Measurements from ENCODE around the gene ROCK2. TPM values are rescaled to one million over a fixed set of nuclear protein-coding genes. Genes with fewer than 3 reads are reported as not detected.
A peak's percentile ranks its signal among the peaks of the same experiment; 100 is the strongest.

ROCK2 gene
- total and polyA plus RNA-seq, 2 of the 13 experiments (the other 11 are each of a cell fraction or from before 2014, with no cell fraction given) = 38.1 to 119 TPM

DNA sequence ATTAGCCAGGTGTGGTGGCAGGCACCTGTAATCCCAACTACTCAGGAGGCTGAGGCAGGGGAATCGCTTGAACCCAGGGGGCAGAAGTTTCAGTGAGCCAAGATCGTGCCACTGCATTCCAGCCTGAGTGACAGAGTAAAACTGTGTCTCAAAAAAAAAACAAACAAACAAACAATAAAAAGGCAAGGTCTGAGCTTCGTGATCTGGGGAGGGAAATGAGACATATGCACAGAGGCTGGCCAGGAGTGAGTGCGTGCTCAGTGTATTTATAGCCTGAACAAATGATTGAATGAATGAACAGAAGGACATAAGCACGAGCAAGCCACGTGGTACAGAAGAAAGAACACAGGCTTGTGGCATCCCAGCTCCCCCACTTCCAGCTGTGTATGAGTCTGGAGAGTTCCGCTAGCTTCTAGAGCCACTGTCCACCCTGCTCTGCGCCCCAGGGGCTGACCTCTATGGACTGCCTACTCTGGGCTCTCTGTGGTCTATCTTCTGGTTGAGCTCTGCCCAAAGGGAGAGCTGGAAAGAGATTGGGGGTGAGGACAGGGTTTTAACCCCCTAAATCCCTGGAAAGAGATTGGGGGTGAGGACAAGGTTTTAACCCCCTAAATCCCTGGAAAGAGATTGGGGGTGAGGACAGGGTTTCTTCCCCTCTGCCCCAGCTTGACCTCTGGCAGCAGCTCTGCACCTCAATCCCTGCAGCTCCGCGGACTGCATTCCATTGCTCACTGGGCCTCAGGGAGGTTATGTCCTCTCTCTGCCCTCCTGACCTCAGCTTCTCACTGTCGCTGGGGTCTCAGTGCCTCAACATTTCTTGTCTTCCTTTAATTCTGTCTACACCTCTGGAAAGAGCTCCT lies 11.0 kb upstream of the ROCK2 start (continued):
- TF ChIP-seq THAP8 (CRISPR knock-in tag; IDR thresholded peaks at IDR 0.05; ENCODE audit: borderline replicate concordance) (no peak), ZNF274 (CRISPR knock-in tag; IDR thresholded peaks at IDR 0.05) (no peak), NFKBIZ (CRISPR knock-in tag; IDR thresholded peaks at IDR 0.05) (no peak), ZNF460 (CRISPR knock-in tag; IDR thresholded peaks at IDR 0.05; ENCODE audit: borderline replicate concordance) (no peak), AGO1 (IDR thresholded peaks at IDR 0.05; ENCODE audit: low read depth, low read length, poor library complexity, severe bottlenecking) (no peak), ZSCAN31 (CRISPR knock-in tag; IDR thresholded peaks at IDR 0.05; ENCODE audit: low read depth) (no peak), HDAC6 (IDR thresholded peaks at IDR 0.05; ENCODE audit: low read depth, low read length) (no peak), PAXIP1 (CRISPR knock-in tag; conservative IDR thresholded peaks at IDR 0.05) (peak; percentile 67), ZNF34 (CRISPR knock-in tag; IDR thresholded peaks at IDR 0.05; ENCODE audit: borderline replicate concordance) (no peak), ZBTB21 (CRISPR knock-in tag; IDR thresholded peaks at IDR 0.05) (no peak), KMT2A (CRISPR knock-in tag; IDR thresholded peaks at IDR 0.05) (0 out of 2 replicates have a peak, but pooled peaks have one; percentile 15), KDM2A (CRISPR knock-in tag; IDR thresholded peaks at IDR 0.05; ENCODE audit: borderline replicate concordance, low read depth) (0 out of 2 replicates have a peak, but pooled peaks have one; percentile 11)
- TF ChIP-seq, protein P1, sequence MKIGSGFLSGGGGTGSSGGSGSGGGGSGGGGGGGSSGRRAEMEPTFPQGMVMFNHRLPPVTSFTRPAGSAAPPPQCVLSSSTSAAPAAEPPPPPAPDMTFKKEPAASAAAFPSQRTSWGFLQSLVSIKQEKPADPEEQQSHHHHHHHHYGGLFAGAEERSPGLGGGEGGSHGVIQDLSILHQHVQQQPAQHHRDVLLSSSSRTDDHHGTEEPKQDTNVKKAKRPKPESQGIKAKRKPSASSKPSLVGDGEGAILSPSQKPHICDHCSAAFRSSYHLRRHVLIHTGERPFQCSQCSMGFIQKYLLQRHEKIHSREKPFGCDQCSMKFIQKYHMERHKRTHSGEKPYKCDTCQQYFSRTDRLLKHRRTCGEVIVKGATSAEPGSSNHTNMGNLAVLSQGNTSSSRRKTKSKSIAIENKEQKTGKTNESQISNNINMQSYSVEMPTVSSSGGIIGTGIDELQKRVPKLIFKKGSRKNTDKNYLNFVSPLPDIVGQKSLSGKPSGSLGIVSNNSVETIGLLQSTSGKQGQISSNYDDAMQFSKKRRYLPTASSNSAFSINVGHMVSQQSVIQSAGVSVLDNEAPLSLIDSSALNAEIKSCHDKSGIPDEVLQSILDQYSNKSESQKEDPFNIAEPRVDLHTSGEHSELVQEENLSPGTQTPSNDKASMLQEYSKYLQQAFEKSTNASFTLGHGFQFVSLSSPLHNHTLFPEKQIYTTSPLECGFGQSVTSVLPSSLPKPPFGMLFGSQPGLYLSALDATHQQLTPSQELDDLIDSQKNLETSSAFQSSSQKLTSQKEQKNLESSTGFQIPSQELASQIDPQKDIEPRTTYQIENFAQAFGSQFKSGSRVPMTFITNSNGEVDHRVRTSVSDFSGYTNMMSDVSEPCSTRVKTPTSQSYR (CRISPR knock-in tag; IDR thresholded peaks at IDR 0.05; ENCODE audit: borderline replicate concordance) = peak; percentile 33; the same call in 1 of the 2 replicates
- TF ChIP-seq, protein P2, sequence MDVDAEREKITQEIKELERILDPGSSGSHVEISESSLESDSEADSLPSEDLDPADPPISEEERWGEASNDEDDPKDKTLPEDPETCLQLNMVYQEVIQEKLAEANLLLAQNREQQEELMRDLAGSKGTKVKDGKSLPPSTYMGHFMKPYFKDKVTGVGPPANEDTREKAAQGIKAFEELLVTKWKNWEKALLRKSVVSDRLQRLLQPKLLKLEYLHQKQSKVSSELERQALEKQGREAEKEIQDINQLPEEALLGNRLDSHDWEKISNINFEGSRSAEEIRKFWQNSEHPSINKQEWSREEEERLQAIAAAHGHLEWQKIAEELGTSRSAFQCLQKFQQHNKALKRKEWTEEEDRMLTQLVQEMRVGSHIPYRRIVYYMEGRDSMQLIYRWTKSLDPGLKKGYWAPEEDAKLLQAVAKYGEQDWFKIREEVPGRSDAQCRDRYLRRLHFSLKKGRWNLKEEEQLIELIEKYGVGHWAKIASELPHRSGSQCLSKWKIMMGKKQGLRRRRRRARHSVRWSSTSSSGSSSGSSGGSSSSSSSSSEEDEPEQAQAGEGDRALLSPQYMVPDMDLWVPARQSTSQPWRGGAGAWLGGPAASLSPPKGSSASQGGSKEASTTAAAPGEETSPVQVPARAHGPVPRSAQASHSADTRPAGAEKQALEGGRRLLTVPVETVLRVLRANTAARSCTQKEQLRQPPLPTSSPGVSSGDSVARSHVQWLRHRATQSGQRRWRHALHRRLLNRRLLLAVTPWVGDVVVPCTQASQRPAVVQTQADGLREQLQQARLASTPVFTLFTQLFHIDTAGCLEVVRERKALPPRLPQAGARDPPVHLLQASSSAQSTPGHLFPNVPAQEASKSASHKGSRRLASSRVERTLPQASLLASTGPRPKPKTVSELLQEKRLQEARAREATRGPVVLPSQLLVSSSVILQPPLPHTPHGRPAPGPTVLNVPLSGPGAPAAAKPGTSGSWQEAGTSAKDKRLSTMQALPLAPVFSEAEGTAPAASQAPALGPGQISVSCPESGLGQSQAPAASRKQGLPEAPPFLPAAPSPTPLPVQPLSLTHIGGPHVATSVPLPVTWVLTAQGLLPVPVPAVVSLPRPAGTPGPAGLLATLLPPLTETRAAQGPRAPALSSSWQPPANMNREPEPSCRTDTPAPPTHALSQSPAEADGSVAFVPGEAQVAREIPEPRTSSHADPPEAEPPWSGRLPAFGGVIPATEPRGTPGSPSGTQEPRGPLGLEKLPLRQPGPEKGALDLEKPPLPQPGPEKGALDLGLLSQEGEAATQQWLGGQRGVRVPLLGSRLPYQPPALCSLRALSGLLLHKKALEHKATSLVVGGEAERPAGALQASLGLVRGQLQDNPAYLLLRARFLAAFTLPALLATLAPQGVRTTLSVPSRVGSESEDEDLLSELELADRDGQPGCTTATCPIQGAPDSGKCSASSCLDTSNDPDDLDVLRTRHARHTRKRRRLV (CRISPR knock-in tag; IDR thresholded peaks at IDR 0.05) = no peak

Data from HepG2 (cell line).